HG03196 (cell line): Measurements from ENCODE around the gene COL25A1.

Experiments
- ATAC-seq: cut with Tn5 transposase; IDR thresholded peaks from one replicate; pipeline ENCODE4 v1.9.1; 2021; ENCODE audit not compliant: unreplicated experiment

Gene COL25A1

DNA sequence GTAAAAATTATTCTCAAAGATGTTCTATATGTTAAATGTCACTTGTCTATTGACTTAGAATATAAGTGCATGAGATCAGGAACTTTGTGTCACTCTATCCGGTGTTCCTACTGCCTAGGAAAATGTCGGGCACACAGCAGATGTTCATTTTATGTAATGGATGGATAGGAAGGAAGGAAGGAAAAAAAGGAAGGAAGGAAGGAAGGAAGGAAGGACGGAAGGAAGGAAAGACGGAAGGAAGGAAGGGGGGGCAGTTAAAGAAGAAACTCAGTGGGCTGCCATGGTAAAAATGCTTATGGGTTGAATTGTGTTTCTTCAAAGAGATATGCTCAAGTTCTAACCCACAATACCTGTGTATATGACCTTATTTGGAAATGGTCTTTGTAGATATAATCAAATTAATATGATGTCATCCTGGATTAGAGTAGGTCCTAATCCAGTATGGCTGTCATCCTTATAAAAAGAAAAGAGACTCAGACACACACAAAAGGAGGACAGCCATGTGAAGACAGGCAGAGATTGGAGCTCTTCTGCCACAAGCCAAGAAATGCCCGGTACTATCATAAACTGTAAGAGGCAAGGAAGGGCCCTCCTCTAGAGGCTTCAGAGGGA lies 86.3 kb downstream of the COL25A1 start:
- no peak for ATAC-seq

DNA sequence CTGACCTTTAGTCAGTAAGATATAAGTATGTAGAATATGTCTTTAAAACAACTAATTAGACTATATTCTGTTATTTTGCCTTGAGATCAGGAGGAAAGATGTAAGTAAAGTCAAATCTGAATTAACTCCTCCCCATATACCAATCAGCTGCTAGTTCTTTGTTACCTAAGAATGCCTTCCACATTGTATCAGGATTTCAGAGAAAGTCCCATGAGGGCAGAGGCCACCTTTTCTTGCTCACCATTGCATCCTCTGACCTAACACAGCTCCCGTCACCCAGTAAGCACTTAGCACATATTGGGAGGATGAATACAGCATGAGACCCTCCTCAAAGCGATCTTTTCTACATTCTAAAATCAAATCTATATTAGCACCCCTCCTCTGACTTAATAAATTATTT lies 87.0 kb downstream of the COL25A1 start:
- ATAC-seq = no peak

DNA sequence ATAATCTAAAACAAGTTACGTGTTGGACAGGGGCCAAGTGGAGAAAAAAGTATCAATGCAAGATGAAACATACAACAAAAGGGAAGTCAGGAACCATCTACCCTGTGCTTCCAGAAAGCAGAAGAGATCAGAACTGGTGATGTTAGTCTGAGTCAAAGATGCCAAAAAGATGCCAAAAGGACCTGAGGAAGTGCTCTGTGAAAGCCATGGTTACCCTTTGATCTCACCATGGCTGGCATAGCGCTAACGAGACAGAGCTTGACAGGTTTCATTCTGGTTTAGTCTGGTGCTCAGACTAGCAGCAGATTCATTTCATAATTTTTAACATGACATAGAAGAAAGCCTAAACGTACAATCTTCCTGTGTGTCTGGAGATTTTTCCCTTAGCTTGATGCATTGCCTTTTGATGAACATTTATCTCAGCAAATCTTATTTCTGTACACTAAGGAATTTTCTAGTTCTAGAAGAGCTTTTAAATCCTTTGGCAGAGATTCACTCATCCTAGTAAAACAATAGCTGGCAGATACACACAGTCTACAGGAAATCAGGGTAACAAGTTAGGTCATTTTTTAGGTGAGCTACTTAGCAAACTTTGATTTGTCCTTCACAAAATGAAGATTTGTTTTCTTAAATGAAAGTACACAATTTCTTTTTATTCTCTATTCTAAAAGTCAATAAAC lies 87.7 kb downstream of the COL25A1 start:
- ATAC-seq = no peak

DNA sequence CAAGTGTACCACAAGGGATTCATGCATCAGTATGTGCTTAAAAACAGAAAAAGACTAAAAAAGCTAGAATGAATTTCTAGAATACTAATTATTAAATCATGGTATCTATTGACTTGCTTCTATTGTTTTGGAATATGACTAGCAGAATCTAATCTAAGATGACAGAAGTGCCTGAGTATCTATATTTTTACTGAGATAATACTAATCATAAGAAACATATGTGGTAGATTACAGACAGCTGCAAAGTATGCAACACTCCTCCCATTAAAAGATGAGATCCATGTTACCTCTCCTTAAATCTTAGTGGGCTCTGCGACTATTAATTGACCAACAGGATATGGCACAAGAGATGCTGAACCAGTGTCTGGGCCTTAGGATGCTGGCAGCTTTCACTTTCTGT lies 89.4 kb downstream of the COL25A1 start:
- ATAC-seq = no peak

DNA sequence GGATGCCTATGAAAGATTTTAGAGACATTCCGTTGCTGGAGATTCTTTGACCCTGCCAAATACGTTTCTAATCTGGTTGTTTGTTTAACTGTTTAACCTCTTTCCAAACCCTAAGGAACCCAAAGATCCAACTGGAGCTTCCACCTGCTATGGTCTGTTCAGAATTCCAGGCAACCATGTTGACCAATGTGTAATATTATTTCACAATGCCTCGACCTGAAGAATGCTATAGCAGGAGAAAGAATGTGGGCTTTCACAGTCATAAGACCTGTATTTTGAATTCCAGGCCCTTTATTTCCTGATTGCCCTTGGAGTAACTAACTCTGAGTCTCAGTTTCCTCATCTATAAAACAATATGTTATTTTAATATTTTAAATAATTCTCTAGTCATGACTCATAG lies 90.8 kb downstream of the COL25A1 start:
- no peak for ATAC-seq

- no peak for ATAC-seq
Observed at GRCh38 chr4:109209647-109210046, 92.8 kb downstream of the COL25A1 start.

DNA sequence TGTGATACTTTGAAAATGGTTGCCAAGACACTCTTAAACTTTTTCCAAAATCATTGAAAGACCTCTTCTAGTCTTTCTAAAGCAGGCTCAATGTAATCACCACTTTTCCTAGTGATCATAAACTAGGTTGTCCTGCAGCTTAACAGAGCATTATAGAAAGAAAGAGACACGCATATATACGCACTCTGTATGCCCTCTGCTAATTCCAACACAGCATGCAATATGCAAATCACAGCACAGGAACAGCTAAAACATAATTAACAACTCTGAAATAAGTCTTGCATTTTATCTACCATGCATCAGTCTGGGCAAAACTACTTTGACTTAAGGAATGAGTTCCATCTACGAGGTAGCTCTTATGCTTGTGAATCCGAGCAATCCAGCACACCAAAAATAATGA lies 94.6 kb downstream of the COL25A1 start:
- no peak for ATAC-seq

- ATAC-seq = no peak
Observed at GRCh38 chr4:109207061-109207460, 95.4 kb downstream of the COL25A1 start.

DNA sequence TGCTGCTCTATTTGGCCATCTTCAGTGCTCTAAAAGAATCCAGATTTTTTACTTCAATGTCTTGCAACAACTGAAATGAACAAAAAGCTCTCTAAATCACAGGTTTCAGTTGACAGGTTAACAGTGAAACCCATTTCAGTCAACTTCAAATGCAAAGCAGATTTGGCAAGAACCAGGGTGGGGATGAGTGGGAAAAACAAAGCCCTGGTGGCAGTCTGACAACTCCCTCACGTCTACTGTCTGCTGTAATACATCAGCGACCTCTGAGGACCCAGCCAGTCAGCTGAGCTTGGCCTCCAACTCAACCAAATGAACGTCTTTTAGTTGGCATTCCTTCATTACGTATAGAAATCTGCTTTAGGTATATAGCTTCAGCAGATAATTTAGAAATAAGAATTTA lies 95.8 kb downstream of the COL25A1 start:
- no peak for ATAC-seq

GRCh38 chr4:109205186-109205585 lies 97.3 kb downstream of the COL25A1 start:
- no peak for ATAC-seq

GRCh38 chr4:109199585-109199984 lies 102.9 kb downstream of the COL25A1 start:
- ATAC-seq = no peak

GRCh38 chr4:109195646-109196045 lies 106.8 kb downstream of the COL25A1 start:
- ATAC-seq = no peak

- ATAC-seq = no peak
Observed at GRCh38 chr4:109191216-109191615, 111.2 kb downstream of the COL25A1 start.

GRCh38 chr4:109186458-109186945 lies 116.0 kb downstream of the COL25A1 start:
- ATAC-seq = no peak

- no peak for ATAC-seq
Observed at GRCh38 chr4:109185951-109186350, 116.5 kb downstream of the COL25A1 start.

- no peak for ATAC-seq
Observed at GRCh38 chr4:109185548-109185947, 116.9 kb downstream of the COL25A1 start.

DNA sequence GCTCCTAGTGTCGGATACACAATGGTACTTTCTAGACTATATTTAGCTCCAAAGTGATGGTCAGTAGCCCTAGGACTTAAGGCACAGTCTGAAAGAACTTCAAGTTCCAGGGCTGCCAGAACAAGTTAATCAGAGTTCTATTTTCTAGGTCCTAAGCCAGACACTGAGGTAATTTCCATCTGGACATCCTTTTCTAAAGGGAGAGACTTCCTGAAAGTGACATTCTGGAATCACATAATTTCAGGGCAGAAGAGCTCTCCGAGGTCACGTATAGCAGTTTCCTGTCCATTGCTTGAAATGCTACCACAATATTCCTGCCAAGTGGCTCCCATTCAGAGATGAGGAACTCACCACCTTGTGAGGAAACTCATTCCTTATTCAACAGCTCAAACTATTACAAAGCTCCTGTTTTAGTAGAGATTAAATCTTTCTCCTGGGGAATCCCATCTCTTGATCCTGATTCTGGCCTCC lies 117.9 kb downstream of the COL25A1 start:
- ATAC-seq = no peak

- ATAC-seq = no peak
Observed at GRCh38 chr4:109183931-109184490, 118.4 kb downstream of the COL25A1 start.

DNA sequence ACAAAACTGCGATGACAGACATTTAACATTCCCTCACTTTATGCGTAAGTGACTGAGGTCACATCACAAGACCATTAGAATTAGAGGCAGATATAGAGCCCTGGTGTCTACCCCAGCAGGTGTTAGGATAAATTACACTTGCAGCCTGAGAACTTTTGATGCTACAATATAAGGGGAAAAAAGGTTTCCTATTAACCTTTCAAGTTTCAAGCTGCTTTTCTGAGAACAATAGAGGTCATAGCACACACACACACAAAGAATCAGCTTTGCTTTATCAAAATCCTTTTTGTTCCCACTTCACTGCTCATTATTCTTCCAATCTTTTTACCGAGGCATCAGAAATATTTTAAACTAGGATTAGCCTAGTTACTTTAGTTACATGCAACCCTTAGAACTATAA lies 119.8 kb downstream of the COL25A1 start:
- no peak for ATAC-seq

DNA sequence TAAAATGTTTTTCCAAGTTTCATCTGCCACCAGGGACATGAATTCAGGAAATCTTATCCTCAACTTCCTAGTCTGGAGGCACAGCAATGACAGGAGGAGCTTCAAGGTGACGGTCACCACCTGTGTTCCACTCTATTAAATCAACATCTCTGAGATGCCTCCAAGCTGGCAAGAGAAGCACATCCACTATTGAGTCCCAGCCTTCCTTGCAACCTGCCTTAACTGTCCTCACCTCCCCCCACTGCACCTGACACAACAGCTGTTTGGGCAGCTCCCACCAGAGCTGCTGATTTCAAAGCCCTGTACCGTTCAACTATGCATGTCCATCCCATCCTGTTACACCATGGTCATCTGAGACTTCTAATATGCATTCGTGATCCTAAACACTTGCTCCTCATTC lies 123.4 kb downstream of the COL25A1 start:
- no peak for ATAC-seq

DNA sequence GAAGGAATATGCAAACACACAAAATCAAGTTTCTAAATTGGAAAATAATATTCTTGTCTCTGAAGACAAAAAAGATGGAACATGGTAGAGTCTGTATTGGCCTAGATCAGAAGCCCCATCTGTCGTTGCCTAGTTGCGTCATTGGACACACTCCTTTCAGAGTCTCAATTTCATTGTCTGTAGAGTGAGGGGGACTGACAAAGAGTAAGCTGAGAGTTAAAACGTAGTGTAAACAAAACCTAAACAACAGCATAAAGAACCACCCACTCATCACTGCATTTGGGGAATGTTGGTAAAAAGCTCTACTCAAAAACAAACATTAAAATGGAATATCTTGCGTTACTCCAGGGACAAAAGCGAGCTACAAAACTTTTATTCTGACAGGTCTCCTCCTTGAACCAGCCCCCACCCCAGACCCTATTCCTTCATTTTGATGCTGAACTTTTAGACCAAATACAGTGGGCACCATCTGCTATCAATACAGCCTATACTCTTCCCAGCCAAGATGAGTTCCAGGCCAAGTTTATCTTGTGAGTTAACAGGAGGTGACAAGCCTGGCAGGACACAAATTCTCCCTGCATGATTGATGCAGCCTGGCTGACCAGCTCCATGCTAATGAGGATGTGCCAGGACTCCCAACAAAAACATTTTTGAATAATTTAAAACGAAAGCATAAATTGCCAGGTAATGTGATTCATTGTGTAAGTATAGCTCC lies 125.2 kb downstream of the COL25A1 start:
- no peak for ATAC-seq
